Endothelial cell of umbilical vein (primary cell): Measurements from ENCODE around the gene DPYD. TPM values are rescaled to one million over a fixed set of nuclear protein-coding genes. Genes with fewer than 3 reads are reported as not detected.

Experiments
- BruUV-seq: library from RNA; stranded (reverse); fragments of 400-500 nt; replicated peaks from 2 replicates; lab custom pipeline; 2021; lab: Mats Ljungman, UMichigan
- CTCF ChIA-PET: fragments of 300-600, 350-600 bp; sonication (Branson Sonifier 250); formaldehyde crosslinking; loops from one replicate; lab custom pipeline; 2021; ENCODE audit warnings: antibody characterized with exemption, inconsistent platforms; lab: Charles Lee
- POLR2A ChIA-PET: fragments of 300-600, 350-600 bp; sonication (Branson Sonifier 250); formaldehyde crosslinking; loops from one replicate; lab custom pipeline; 2021; ENCODE audit warnings: antibody characterized with exemption, inconsistent platforms; lab: Charles Lee
- DNase-seq: peaks from one replicate; pipeline ENCODE4 v3.0.0-alpha.2; 2011; ENCODE audit warnings: low read depth, low spot score
- FAIRE-seq: peaks from 2 replicates; lab custom pipeline; 2011; peaks lifted over from hg19 to GRCh38; lab: Jason Lieb, UNC
- H2AFZ ChIP-seq: 2 replicates; pipeline ENCODE4 v1.6.0; 2012; ENCODE audit warnings: low read depth, low read length, control low read depth, inconsistent platforms
- H3K27ac ChIP-seq: 2 replicates; pipeline ENCODE4 v1.5.1; 2011; ENCODE audit warnings: low read depth, mild to moderate bottlenecking, control low read depth, low read length, moderate library complexity; ENCODE audit not compliant: insufficient read depth
- H3K27me3 ChIP-seq, 2 experiments: 2 replicates each; pipeline versions ENCODE4 v1.6.0 to v1.6.1; 2011; ENCODE audit warnings: low read length in 2 of 2, mixed read lengths in 1 of 2; ENCODE audit not compliant: control insufficient read depth in 2 of 2, insufficient read depth in 2 of 2
- H3K36me3 ChIP-seq, 2 experiments: 2 replicates in 1 of 2; 3 replicates in 1 of 2; pipeline ENCODE4 v1.5.1; 2011; ENCODE audit warnings: low read length in 2 of 2, mild to moderate bottlenecking in 1 of 2, moderate library complexity in 1 of 2; ENCODE audit not compliant: control insufficient read depth in 2 of 2, insufficient read depth in 2 of 2; ENCODE audit errors: extremely low read depth in 1 of 2
- H3K4me1 ChIP-seq: 3 replicates; pipeline ENCODE4 v1.5.1; 2011; ENCODE audit warnings: mild to moderate bottlenecking, low read length; ENCODE audit not compliant: control insufficient read depth, insufficient read depth; ENCODE audit errors: extremely low read depth
- H3K4me2 ChIP-seq: 2 replicates; pipeline ENCODE4 v1.6.1; 2011; ENCODE audit warnings: low read length, control low read depth, mixed read lengths; ENCODE audit not compliant: insufficient read depth
- H3K4me3 ChIP-seq, 3 experiments: fragments of 200-600 bp in 1 of 3; sonication (generic), shearing (Covaris generic) in 1 of 3; replicated peaks in 1 of 3; 2 replicates each; pipeline ENCODE4 v1.5.1; 2011 to 2016; ENCODE audit warnings: control low read depth in 3 of 3, low read length in 3 of 3, mild to moderate bottlenecking in 2 of 3, inconsistent platforms in 1 of 3, low read depth in 1 of 3, moderate library complexity in 1 of 3; ENCODE audit not compliant: insufficient read depth in 1 of 3
- H3K79me2 ChIP-seq: 2 replicates; pipeline ENCODE4 v1.6.0; 2012; ENCODE audit warnings: low read length, inconsistent platforms; ENCODE audit not compliant: control insufficient read depth, insufficient read depth
- H3K9ac ChIP-seq: replicated peaks from 2 replicates; pipeline ENCODE3; 2011; ENCODE audit warnings: low read length, control low read depth; ENCODE audit not compliant: insufficient read depth; ENCODE audit errors: extremely low read depth
- H3K9me1 ChIP-seq: replicated peaks from 3 replicates; pipeline ENCODE4 v1.6.0; 2011; ENCODE audit warnings: mild to moderate bottlenecking, low read length; ENCODE audit not compliant: control insufficient read depth, insufficient read depth; ENCODE audit errors: extremely low read depth
- H3K9me3 ChIP-seq: replicated peaks from 2 replicates; pipeline ENCODE4 v1.5.1; 2012; ENCODE audit warnings: low read length, inconsistent platforms; ENCODE audit not compliant: control insufficient read depth, insufficient read depth
- H4K20me1 ChIP-seq: replicated peaks from 2 replicates; pipeline ENCODE3; 2011; ENCODE audit warnings: mild to moderate bottlenecking, low read length; ENCODE audit not compliant: control insufficient read depth, insufficient read depth; ENCODE audit errors: extremely low read depth
- EZH2 ChIP-seq: IDR thresholded peaks from 2 replicates; pipeline ENCODE4 v1.6.1; 2012; ENCODE audit warnings: borderline replicate concordance, low read depth, mild to moderate bottlenecking, moderate library complexity, low read length, inconsistent platforms; ENCODE audit not compliant: severe bottlenecking
- FOS ChIP-seq: IDR thresholded peaks from 2 replicates; pipeline ENCODE4 v1.6.1; 2011; ENCODE audit warnings: mild to moderate bottlenecking, low read length, moderate library complexity, borderline replicate concordance; ENCODE audit not compliant: insufficient read depth
- GATA2 ChIP-seq: IDR thresholded peaks from 2 replicates; pipeline ENCODE4 v1.7.0; 2011; ENCODE audit warnings: low read depth, mild to moderate bottlenecking, moderate library complexity, mixed read lengths, low read length; ENCODE audit not compliant: insufficient read length, insufficient read depth
- JUN ChIP-seq: IDR thresholded peaks from 2 replicates; pipeline ENCODE4 v1.6.1; 2011; ENCODE audit warnings: borderline replicate concordance, low read depth; ENCODE audit not compliant: insufficient read length, insufficient read depth
- MYC ChIP-seq: IDR thresholded peaks from one replicate; pipeline ENCODE4 v1.6.1; 2011; ENCODE audit warnings: mild to moderate bottlenecking, low read depth, low read length
- POLR2A ChIP-seq: IDR thresholded peaks from 2 replicates; pipeline ENCODE4 v1.6.1; 2012; ENCODE audit warnings: low read depth, mild to moderate bottlenecking, control low read depth, low read length
- POLR2AphosphoS5 ChIP-seq: IDR thresholded peaks from 2 replicates; pipeline ENCODE4 v1.6.1; 2012; ENCODE audit warnings: low read depth, mild to moderate bottlenecking, control low read depth, low read length, moderate library complexity; ENCODE audit not compliant: insufficient read depth
- dilution Hi-C: fragments of 300-500 bp; cut with MboI; formaldehyde crosslinking; loops from one replicate; pipeline ENCODE4 v1.15.0; 2019; ENCODE audit warnings: low sequenced_read_pairs; ENCODE audit not compliant: extremely low pct_ligation_motif_present
- intact Hi-C: fragments of 100-400 bp; cut with micrococcal nuclease; formaldehyde crosslinking; loops from one replicate; pipeline ENCODE4 v1.10.0; 2022
- polyA plus RNA-seq, 4 experiments: library from polyadenylated mRNA; depleted of rRNA in 3 of 4; stranded (reverse) in 3 of 4; unstranded in 1 of 4; fragments of >200 nt; gene quantifications; 2 replicates each; pipeline versions ENCODE4 v1.2.1 to v1.2.3, GENCODE V29; 2011 to 2012; ENCODE audit warnings: missing spikeins in 1 of 4
- total RNA-seq: library from RNA; stranded (reverse); gene quantifications from 2 replicates; pipeline ENCODE4 v1.2.3, GENCODE V29; 2021
- TF ChIP-seq, protein P1 (sequence below), 2 donors: IDR thresholded peaks; 1 replicate in 1 of 2; 2 replicates in 1 of 2; pipeline ENCODE4 v1.5.1; 2011; ENCODE audit warnings: low read length in 2 of 2, mild to moderate bottlenecking in 2 of 2, moderate library complexity in 2 of 2, control low read depth in 1 of 2, inconsistent platforms in 1 of 2, low read depth in 1 of 2; ENCODE audit not compliant: insufficient read depth in 1 of 2; ENCODE audit errors: extremely low read depth in 1 of 2
- TF ChIP-seq, protein P2 (sequence below): IDR thresholded peaks from 2 replicates; pipeline ENCODE4 v1.6.1; 2011; ENCODE audit not compliant: insufficient read depth, insufficient read length

Gene DPYD
- total and polyA plus RNA-seq, 2 donors (not counting 3 experiments of a cell fraction or from before 2014, with no cell fraction given): 4.6 to 15.1 TPM

DNA sequence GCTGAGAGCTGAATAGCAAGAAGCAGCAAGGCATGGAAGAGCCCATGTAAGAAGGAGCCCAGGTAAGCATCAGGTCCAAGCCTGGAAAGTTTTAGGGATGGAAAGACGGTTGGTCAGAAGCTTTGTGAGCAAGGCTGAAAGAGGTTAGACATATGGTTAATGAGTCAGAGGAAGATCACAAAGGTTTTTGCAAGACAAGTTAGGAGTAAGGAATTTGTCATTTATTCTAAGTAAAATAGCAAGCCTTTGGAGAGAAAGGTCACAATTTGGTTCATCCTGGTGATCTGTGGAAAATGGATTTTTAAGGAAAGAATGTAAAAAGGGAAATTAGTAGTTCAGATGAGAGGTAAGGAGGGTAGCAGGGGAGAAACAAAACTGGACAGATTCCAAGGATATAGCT lies 106.7 kb downstream of the DPYD start:
- Histone ChIP-seq H3K9me1 (no peaks in the 10 kb centered on the region), H3K4me2 (no peak overlapping the region), H2AFZ (no peak overlapping the region), H3K36me3 (no peaks in the 10 kb centered on the region), H3K9ac (no peak overlapping the region), H4K20me1 (no peaks in the 10 kb centered on the region), H3K27me3 (no peaks in the 10 kb centered on the region), H3K27ac (no peak overlapping the region), H3K4me1 (no peaks in the 10 kb centered on the region), H3K79me2 (no peaks in the 10 kb centered on the region), H3K4me3 (no peak overlapping the region), H3K9me3 (no peaks in the 10 kb centered on the region)
- dilution Hi-C loops (no loop called here), intact Hi-C loops (no loop called here)
- ChIA-PET CTCF (interaction anchor here (0.9 to 1.7 kb wide), 2 partner anchors 571 to 654 kb away, joined by 3 to 4 read pairs; no protein-coding TSS in a partner anchor), POLR2A (no interaction called here)
- FAIRE-seq (no peak), DNase-seq (no peak)
- BruUV-seq: no TSS peak
- no peak for TF ChIP-seq JUN
- no peak for TF ChIP-seq GATA2
- TF ChIP-seq POLR2AphosphoS5: no peak
- TF ChIP-seq, protein P1, sequence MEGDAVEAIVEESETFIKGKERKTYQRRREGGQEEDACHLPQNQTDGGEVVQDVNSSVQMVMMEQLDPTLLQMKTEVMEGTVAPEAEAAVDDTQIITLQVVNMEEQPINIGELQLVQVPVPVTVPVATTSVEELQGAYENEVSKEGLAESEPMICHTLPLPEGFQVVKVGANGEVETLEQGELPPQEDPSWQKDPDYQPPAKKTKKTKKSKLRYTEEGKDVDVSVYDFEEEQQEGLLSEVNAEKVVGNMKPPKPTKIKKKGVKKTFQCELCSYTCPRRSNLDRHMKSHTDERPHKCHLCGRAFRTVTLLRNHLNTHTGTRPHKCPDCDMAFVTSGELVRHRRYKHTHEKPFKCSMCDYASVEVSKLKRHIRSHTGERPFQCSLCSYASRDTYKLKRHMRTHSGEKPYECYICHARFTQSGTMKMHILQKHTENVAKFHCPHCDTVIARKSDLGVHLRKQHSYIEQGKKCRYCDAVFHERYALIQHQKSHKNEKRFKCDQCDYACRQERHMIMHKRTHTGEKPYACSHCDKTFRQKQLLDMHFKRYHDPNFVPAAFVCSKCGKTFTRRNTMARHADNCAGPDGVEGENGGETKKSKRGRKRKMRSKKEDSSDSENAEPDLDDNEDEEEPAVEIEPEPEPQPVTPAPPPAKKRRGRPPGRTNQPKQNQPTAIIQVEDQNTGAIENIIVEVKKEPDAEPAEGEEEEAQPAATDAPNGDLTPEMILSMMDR (IDR thresholded peaks at IDR 0.05; ENCODE audit: extremely low read depth in 1 of 2, insufficient read depth in 1 of 2, low read depth in 1 of 2, low read length in 2 of 2): no peak
- TF ChIP-seq, protein P2, sequence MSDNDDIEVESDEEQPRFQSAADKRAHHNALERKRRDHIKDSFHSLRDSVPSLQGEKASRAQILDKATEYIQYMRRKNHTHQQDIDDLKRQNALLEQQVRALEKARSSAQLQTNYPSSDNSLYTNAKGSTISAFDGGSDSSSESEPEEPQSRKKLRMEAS: no peak
- TF ChIP-seq POLR2A: no peak
- TF ChIP-seq EZH2: no peak
- no peak for TF ChIP-seq FOS
- no peak for TF ChIP-seq MYC
